K562 (cell line): ENCODE measurements around the gene CCNL1. TPM values are rescaled to one million over a fixed set of nuclear protein-coding genes. Genes with fewer than 3 reads are reported as not detected.

Experiments used
- BACH1 ChIP-seq: fragments of 200-800 bp; sonication (Bioruptor generic); IDR thresholded peaks from 2 replicates; pipeline ENCODE4 v1.6.1; 2016; ENCODE audit warnings: missing genetic modification characterization, missing compliant biosample characterization
- ELF1 ChIP-seq: fragments of 200-800 bp; sonication (Bioruptor generic); IDR thresholded peaks from 2 replicates; pipeline ENCODE4 v1.6.1; 2016; ENCODE audit warnings: missing genetic modification characterization, missing compliant biosample characterization
- EP300 ChIP-seq: IDR thresholded peaks from 2 replicates; pipeline ENCODE4 v1.6.1; 2012; ENCODE audit warnings: low read length, improper control_type of control experiment
- FOXK2 ChIP-seq, 2 experiments: fragments of 450-650 bp; IDR thresholded peaks in 1 of 2; conservative IDR thresholded peaks in 1 of 2; 2 replicates each; pipeline ENCODE4 v1.6.1; 2016; ENCODE audit warnings: low read depth in 2 of 2, mild to moderate bottlenecking in 1 of 2
- GATAD2A ChIP-seq: fragments of 450-650 bp; IDR thresholded peaks from 2 replicates; pipeline ENCODE4 v1.6.1; 2017
- HMGN3 ChIP-seq: IDR thresholded peaks from 2 replicates; pipeline ENCODE4 v1.6.1; 2011; ENCODE audit warnings: borderline replicate concordance, low read depth, mild to moderate bottlenecking, mixed read lengths, low read length; ENCODE audit not compliant: insufficient read length; ENCODE audit errors: extremely low read depth
- JUN ChIP-seq, 2 experiments: sonication (generic) in 1 of 2; formaldehyde crosslinking in 1 of 2; IDR thresholded peaks; 2 replicates each; pipeline versions ENCODE4 v1.6.1 to v1.8.0; 2012 to 2022; ENCODE audit warnings: borderline replicate concordance in 2 of 2, mild to moderate bottlenecking in 2 of 2, improper control_type of control experiment in 1 of 2, low read depth in 1 of 2, low read length in 1 of 2, missing genetic modification reagents in 1 of 2
- KDM1A ChIP-seq, 2 experiments: fragments of 450-650 bp; IDR thresholded peaks; 2 replicates each; pipeline ENCODE4 v1.6.1; 2016; ENCODE audit warnings: mild to moderate bottlenecking in 2 of 2
- MED1 ChIP-seq: sonication (generic); formaldehyde crosslinking; IDR thresholded peaks from 2 replicates; pipeline ENCODE4 v1.8.1; 2023; ENCODE audit warnings: missing genetic modification reagents, borderline replicate concordance
- MEF2D ChIP-seq: conservative IDR thresholded peaks from 2 replicates; pipeline ENCODE4 v1.6.1; 2016; ENCODE audit warnings: low read depth, missing genetic modification characterization, missing compliant biosample characterization
- MEIS2 ChIP-seq: fragments of 450-650 bp; IDR thresholded peaks from 2 replicates; pipeline ENCODE4 v1.6.1; 2014; ENCODE audit warnings: mild to moderate bottlenecking; ENCODE audit not compliant: partially characterized antibody
- MYC ChIP-seq, 2 experiments: fragments of 250-450 bp in 1 of 2; sonication (Bioruptor Pico) in 1 of 2; IDR thresholded peaks; 2 replicates each; pipeline versions ENCODE4 v1.5.1 to v1.6.1; 2012 to 2021; ENCODE audit warnings: low read depth in 2 of 2, borderline replicate concordance in 1 of 2, improper control_type of control experiment in 1 of 2, low read length in 1 of 2, mild to moderate bottlenecking in 1 of 2, moderate library complexity in 1 of 2
- NEUROD1 ChIP-seq: fragments of 150-350 bp; IDR thresholded peaks from 2 replicates; pipeline ENCODE4 v1.6.1; 2014; ENCODE audit warnings: borderline replicate concordance, low read length, low read depth; ENCODE audit not compliant: partially characterized antibody
- NFIC ChIP-seq: fragments of 450-650 bp; IDR thresholded peaks from 2 replicates; pipeline ENCODE4 v1.6.1; 2017; ENCODE audit warnings: mild to moderate bottlenecking, inconsistent platforms
- RNF2 ChIP-seq: sonication (generic); IDR thresholded peaks from 2 replicates; pipeline ENCODE4 v1.6.1; 2016
- TOE1 ChIP-seq, 2 experiments: fragments of 450-650 bp in 1 of 2; sonication (generic) in 1 of 2; formaldehyde crosslinking in 1 of 2; IDR thresholded peaks; 2 replicates each; pipeline versions ENCODE4 v1.7.1 to v1.8.0; 2016 to 2022; ENCODE audit warnings: borderline replicate concordance in 2 of 2, mild to moderate bottlenecking in 2 of 2, antibody characterized with exemption in 1 of 2, inconsistent platforms in 1 of 2, low read depth in 1 of 2, missing genetic modification reagents in 1 of 2, moderate library complexity in 1 of 2
- ZNF146 ChIP-seq: IDR thresholded peaks from one replicate; pipeline ENCODE4 v1.6.1; 2018; ENCODE audit warnings: missing compliant biosample characterization; ENCODE audit not compliant: unreplicated experiment
- ZNF175 ChIP-seq: fragments of 200-800 bp; sonication (Bioruptor generic); IDR thresholded peaks from 2 replicates; pipeline ENCODE4 v1.6.1; 2016; ENCODE audit warnings: low read depth, mild to moderate bottlenecking, missing genetic modification characterization, missing compliant biosample characterization
- ZNF239 ChIP-seq: fragments of 250-450 bp; sonication (Bioruptor Pico); IDR thresholded peaks from 2 replicates; pipeline ENCODE4 v1.4.0; 2020; ENCODE audit warnings: mild to moderate bottlenecking
- ZNF668 ChIP-seq: fragments of 250-450 bp; sonication (Bioruptor Pico); IDR thresholded peaks from 2 replicates; pipeline ENCODE4 v1.8.0; 2022; ENCODE audit warnings: mild to moderate bottlenecking, inconsistent platforms
- polyA plus RNA-seq, 8 experiments: library from polyadenylated mRNA; depleted of rRNA in 4 of 8; stranded (reverse) in 5 of 8; unstranded in 3 of 8; fragments of >200 nt; fragmentation: Nextera tagmentation in 2 of 8; fragmentation: Illumina TruSeq in 1 of 8; extraction: Ambion mirVana in 2 of 8; extraction: Trizol in 1 of 8; gene quantifications; 2 replicates each; pipeline versions ENCODE4 v1.2.1 to v1.2.3, GENCODE V29; 2011 to 2014; ENCODE audit warnings: inconsistent platforms in 1 of 8, missing spikeins in 1 of 8
- total RNA-seq, 7 experiments: library from RNA; depleted of rRNA in 6 of 7; stranded (reverse); fragments of >200 nt in 6 of 7; fragmentation: Illumina TruSeq in 2 of 7; extraction: Trizol in 2 of 7; gene quantifications; 2 replicates each; pipeline versions ENCODE4 v1.2.1 to v1.2.3, GENCODE V29; 2011 to 2021; ENCODE audit warnings: low replicate concordance in 1 of 7
- TF ChIP-seq, protein P1 (sequence below), 2 experiments: fragments of 450-650 bp; conservative IDR thresholded peaks; 2 replicates each; pipeline ENCODE4 v1.6.1; 2017; ENCODE audit warnings: mild to moderate bottlenecking in 2 of 2, moderate library complexity in 2 of 2
- TF ChIP-seq, protein P2 (sequence below): fragments of 250-450 bp; sonication (Bioruptor Pico); IDR thresholded peaks from 2 replicates; pipeline ENCODE4 v1.4.0; 2020; ENCODE audit warnings: mild to moderate bottlenecking, moderate library complexity

The CCNL1 gene
- total and polyA plus RNA-seq, 9 of the 15 experiments (the other 6 are each of a cell fraction or from before 2014, with no cell fraction given), result 16.1 to 186 (median 132) TPM

DNA sequence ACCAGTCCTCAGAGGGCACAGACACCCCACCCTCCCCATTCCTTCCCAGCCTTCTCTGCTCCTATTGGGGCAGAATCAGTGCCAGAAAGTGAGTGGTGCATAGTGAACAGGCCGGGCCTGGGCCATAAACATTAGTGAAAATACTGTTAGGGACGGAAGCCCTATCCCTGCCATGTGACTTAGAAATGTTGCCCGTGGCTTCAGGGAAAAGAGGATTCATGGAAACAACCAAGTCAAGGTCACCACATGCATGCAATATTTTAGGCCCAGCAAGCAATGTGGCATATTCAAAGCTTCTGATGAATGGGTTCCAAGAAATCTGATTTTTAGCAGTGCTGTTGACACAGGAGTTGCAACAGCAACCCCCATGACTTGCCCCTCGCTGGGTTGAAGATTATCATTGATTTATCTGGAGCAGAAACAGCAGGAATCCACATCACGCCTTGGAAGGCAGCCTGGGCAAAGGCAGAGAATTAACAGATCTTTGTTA is 52.3 kb downstream of the CCNL1 start (continued):
- TF ChIP-seq, protein P1, sequence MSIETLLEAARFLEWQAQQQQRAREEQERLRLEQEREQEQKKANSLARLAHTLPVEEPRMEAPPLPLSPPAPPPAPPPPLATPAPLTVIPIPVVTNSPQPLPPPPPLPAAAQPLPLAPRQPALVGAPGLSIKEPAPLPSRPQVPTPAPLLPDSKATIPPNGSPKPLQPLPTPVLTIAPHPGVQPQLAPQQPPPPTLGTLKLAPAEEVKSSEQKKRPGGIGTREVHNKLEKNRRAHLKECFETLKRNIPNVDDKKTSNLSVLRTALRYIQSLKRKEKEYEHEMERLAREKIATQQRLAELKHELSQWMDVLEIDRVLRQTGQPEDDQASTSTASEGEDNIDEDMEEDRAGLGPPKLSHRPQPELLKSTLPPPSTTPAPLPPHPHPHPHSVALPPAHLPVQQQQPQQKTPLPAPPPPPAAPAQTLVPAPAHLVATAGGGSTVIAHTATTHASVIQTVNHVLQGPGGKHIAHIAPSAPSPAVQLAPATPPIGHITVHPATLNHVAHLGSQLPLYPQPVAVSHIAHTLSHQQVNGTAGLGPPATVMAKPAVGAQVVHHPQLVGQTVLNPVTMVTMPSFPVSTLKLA (conservative IDR thresholded peaks at IDR 0.05), result peak in 1 of 2 experiments; percentile 51; a peak in 2 of 4 replicates
- TF ChIP-seq GATAD2A, result 0 out of 2 replicates have a peak, but pooled peaks have one; percentile 36
- peak; percentile 82; the same call in 1 of the 2 replicates for TF ChIP-seq BACH1 (tag)
- TF ChIP-seq MED1, result no peak
- TF ChIP-seq JUN (IDR thresholded peaks at IDR 0.05; ENCODE audit: borderline replicate concordance, low read depth, low read length), result 0 out of 2 replicates have a peak, but pooled peaks have one; percentile 36
- no peak for TF ChIP-seq JUN (CRISPR knock-in tag; IDR thresholded peaks at IDR 0.05; ENCODE audit: borderline replicate concordance)
- no peak for TF ChIP-seq ELF1 (tag)
- peak; percentile 96; the same call in 1 of the 2 replicates for TF ChIP-seq RNF2
- TF ChIP-seq, protein P2, sequence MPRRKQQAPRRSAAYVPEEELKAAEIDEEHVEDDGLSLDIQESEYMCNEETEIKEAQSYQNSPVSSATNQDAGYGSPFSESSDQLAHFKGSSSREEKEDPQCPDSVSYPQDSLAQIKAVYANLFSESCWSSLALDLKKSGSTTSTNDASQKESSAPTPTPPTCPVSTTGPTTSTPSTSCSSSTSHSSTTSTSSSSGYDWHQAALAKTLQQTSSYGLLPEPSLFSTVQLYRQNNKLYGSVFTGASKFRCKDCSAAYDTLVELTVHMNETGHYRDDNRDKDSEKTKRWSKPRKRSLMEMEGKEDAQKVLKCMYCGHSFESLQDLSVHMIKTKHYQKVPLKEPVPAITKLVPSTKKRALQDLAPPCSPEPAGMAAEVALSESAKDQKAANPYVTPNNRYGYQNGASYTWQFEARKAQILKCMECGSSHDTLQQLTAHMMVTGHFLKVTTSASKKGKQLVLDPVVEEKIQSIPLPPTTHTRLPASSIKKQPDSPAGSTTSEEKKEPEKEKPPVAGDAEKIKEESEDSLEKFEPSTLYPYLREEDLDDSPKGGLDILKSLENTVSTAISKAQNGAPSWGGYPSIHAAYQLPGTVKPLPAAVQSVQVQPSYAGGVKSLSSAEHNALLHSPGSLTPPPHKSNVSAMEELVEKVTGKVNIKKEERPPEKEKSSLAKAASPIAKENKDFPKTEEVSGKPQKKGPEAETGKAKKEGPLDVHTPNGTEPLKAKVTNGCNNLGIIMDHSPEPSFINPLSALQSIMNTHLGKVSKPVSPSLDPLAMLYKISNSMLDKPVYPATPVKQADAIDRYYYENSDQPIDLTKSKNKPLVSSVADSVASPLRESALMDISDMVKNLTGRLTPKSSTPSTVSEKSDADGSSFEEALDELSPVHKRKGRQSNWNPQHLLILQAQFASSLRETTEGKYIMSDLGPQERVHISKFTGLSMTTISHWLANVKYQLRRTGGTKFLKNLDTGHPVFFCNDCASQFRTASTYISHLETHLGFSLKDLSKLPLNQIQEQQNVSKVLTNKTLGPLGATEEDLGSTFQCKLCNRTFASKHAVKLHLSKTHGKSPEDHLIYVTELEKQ (CRISPR knock-in tag), result peak; percentile 73; the same call in 1 of the 2 replicates
- peak; percentile 99 for TF ChIP-seq EP300
- TF ChIP-seq HMGN3, result peak; percentile 85
- no peak for TF ChIP-seq ZNF146 (CRISPR knock-in tag)
- peak; percentile 99 for TF ChIP-seq MEIS2
- TF ChIP-seq KDM1A (IDR thresholded peaks at IDR 0.05), result peak; percentile 92 to 94
- TF ChIP-seq ZNF668 (CRISPR knock-in tag), result no peak
- TF ChIP-seq ZNF239, result no peak
- TF ChIP-seq MYC (IDR thresholded peaks at IDR 0.05; ENCODE audit: low read depth, low read length), result peak; percentile 91
- no peak for TF ChIP-seq MYC (CRISPR knock-in tag; IDR thresholded peaks at IDR 0.05; ENCODE audit: borderline replicate concordance, low read depth)
- TF ChIP-seq FOXK2 (conservative IDR thresholded peaks at IDR 0.05 in 1 of 2, IDR thresholded peaks at IDR 0.05 in 1 of 2; ENCODE audit: low read depth in 2 of 2), result peak; percentile 55 to 78; a peak in 3 of 4 replicates
- TF ChIP-seq NFIC, result peak; percentile 56
- TF ChIP-seq MEF2D (tag), result 0 out of 2 replicates have a peak, but pooled peaks have one; percentile 42
- peak; percentile 61; the same call in 1 of the 2 replicates for TF ChIP-seq ZNF175 (CRISPR knock-in tag)
- peak; percentile 49; the same call in 1 of the 2 replicates for TF ChIP-seq TOE1 (IDR thresholded peaks at IDR 0.05; ENCODE audit: borderline replicate concordance)
- no peak for TF ChIP-seq TOE1 (CRISPR knock-in tag; IDR thresholded peaks at IDR 0.05; ENCODE audit: borderline replicate concordance, low read depth)
- TF ChIP-seq NEUROD1, result peak; percentile 72
